ENCODE results near the gene EMID1. TPM values are rescaled to one million over a fixed set of nuclear protein-coding genes. Genes with fewer than 3 reads are reported as not detected.

The EMID1 gene
- total RNA-seq, 4 donors from 2014 or later = 0.18 to 1.5 (median 0.50) TPM; not detected in 1

- H3K36me3 ChIP-seq = no peaks in the 10 kb centered on the region
- no peak for DNase-seq
- no peak overlapping the region for H3K4me3 ChIP-seq
- no peak overlapping the region for H3K27ac ChIP-seq
- peaks cover 0 to 24% (median 0%) of the 10 kb centered on the region in 4 donors for H3K27me3 ChIP-seq
- peaks cover 11 to 46% (median 15%) of the 10 kb centered on the region in 3 donors for H3K4me1 ChIP-seq
- H3K9me3 ChIP-seq = no peaks in the 10 kb centered on the region
- 70 to 81% methylated on average over 9 of the region's 9 CpGs for WGBS, 2 donors
- TF ChIP-seq, protein P1, sequence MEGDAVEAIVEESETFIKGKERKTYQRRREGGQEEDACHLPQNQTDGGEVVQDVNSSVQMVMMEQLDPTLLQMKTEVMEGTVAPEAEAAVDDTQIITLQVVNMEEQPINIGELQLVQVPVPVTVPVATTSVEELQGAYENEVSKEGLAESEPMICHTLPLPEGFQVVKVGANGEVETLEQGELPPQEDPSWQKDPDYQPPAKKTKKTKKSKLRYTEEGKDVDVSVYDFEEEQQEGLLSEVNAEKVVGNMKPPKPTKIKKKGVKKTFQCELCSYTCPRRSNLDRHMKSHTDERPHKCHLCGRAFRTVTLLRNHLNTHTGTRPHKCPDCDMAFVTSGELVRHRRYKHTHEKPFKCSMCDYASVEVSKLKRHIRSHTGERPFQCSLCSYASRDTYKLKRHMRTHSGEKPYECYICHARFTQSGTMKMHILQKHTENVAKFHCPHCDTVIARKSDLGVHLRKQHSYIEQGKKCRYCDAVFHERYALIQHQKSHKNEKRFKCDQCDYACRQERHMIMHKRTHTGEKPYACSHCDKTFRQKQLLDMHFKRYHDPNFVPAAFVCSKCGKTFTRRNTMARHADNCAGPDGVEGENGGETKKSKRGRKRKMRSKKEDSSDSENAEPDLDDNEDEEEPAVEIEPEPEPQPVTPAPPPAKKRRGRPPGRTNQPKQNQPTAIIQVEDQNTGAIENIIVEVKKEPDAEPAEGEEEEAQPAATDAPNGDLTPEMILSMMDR (IDR thresholded peaks at IDR 0.05) = no peak
- no peak for TF ChIP-seq POLR2A (IDR thresholded peaks at IDR 0.05)
- intact Hi-C loops (cut with DNase I) = no loop called here
Measured at GRCh38 chr22:29203488-29204454, 1.9 kb upstream of the EMID1 start.

DNA sequence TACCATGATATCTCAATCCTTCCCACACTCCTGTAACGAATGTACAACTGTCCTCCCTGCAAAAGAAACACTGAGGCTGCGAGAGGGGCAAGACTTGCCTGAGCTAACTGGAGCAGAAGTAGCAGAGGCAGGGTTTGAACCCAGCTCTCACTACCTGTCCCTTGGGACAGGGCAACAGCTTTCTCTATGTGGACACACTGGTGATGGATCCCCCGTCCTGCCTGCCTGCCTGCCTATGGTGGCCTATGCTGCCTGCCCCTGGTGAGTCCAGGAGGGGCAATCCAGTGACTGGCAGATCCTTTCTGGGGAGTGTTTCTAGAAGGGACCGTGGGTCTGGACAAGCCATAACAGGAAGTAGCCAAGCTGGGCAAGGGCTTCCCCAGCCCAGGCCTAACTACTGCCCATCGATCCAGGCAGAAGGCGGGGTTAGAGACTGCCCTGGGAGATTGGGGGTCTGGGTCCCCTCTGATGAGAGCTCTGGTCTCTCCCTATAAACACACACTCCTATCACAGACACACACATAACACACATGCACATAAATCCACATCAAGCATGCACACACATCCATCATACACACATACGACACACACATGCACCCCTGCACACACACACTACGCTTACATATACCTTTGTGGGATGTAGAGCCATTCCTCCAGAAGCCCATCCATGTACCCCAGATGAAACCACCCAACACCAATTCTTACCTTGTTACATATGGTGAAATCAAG lies 1.1 kb upstream of the EMID1 start:
- intact Hi-C loops (cut with DNase I) = no loop called here
- no peak for TF ChIP-seq POLR2A (IDR thresholded peaks at IDR 0.05)
- TF ChIP-seq, protein P1 (IDR thresholded peaks at IDR 0.05) = no peak
- Histone ChIP-seq H3K27me3 (peaks cover 0 to 24% (median 0%) of the 10 kb centered on the region in 4 donors), H3K36me3 (no peaks in the 10 kb centered on the region), H3K4me1 (peaks cover 11 to 52% (median 15%) of the 10 kb centered on the region in 3 donors), H3K4me3 (no peak overlapping the region), H3K9me3 (no peaks in the 10 kb centered on the region), H3K27ac (no peak overlapping the region)
- WGBS, 2 donors = 91 to 95% methylated on average over 2 to 6 of the region's 8 CpGs
- no peak for DNase-seq

DNA sequence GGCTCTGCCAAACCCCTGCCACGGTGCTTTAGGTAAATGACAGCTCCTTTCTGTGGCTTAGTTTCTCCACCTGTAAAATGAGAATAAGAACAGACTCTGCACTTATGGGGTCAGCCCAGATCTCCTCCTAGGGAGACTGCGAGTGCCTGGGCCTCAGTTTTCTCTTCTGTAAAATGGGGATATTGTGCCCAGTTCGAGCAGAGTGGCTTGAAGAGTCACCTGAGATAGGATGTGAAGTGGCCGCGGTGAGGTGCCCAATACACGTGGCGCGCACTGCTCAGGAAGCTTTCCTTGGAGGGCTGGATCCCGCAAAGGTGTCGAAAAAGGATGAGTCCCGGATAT lies 473 bp upstream of the EMID1 start:
- Histone ChIP-seq H3K4me3 (peak overlapping the region; percentile 2 to 70 (median 54)), H3K27me3 (peaks cover 0 to 24% (median 0%) of the 10 kb centered on the region in 4 donors), H3K27ac (no peak overlapping the region), H3K9me3 (no peaks in the 10 kb centered on the region), H3K36me3 (no peaks in the 10 kb centered on the region), H3K4me1 (peaks cover 11 to 52% (median 15%) of the 10 kb centered on the region in 3 donors)
- intact Hi-C loops (cut with DNase I) = no loop called here
- DNase-seq = no peak
- no peak for TF ChIP-seq POLR2A (IDR thresholded peaks at IDR 0.05)
- TF ChIP-seq, protein P1 (IDR thresholded peaks at IDR 0.05) = no peak
- WGBS, 2 donors = 54 to 74% methylated on average over 10 to 11 of the region's 11 CpGs

- intact Hi-C loops (cut with DNase I) = no loop called here
- peaks cover 11 to 52% (median 15%) of the 10 kb centered on the region in 3 donors for H3K4me1 ChIP-seq
- H3K27me3 ChIP-seq = peaks cover 0 to 24% (median 0%) of the 10 kb centered on the region in 4 donors
- no peaks in the 10 kb centered on the region for H3K36me3 ChIP-seq
- H3K4me3 ChIP-seq = peak overlapping the region; percentile 31 to 70 (median 54)
- no peak for TF ChIP-seq POLR2A (IDR thresholded peaks at IDR 0.05)
- TF ChIP-seq, protein P1 (IDR thresholded peaks at IDR 0.05) = peak in 1 of 6 experiments; percentile 2
- no peaks in the 10 kb centered on the region for H3K9me3 ChIP-seq
- WGBS, 2 donors = 37 to 53% methylated on average over 10 to 13 of the region's 19 CpGs
- DNase-seq = no peak
- H3K27ac ChIP-seq = peak overlapping the region in 2 of 4 donors; percentile 22 to 42
Measured at GRCh38 chr22:29206372-29207242, 911 bp downstream of the EMID1 start.
